HepG2 (cell line): ENCODE data around the gene TNFAIP1. TPM values are rescaled to one million over a fixed set of nuclear protein-coding genes. Genes with fewer than 3 reads are reported as not detected.

Experiments
- ATAD3A ChIP-seq: sonication (generic); formaldehyde crosslinking; IDR thresholded peaks from 2 replicates; pipeline ENCODE4 v1.4.0; 2020; ENCODE audit warnings: missing genetic modification reagents
- ATF3 ChIP-seq: sonication (generic); formaldehyde crosslinking; IDR thresholded peaks from 2 replicates; pipeline ENCODE4 v1.4.0; 2020; ENCODE audit warnings: missing genetic modification reagents
- CHCHD3 ChIP-seq: sonication (generic); formaldehyde crosslinking; IDR thresholded peaks from 2 replicates; pipeline ENCODE4 v1.8.0; 2022; ENCODE audit warnings: mild to moderate bottlenecking, missing genetic modification reagents, moderate library complexity
- DNMT1 ChIP-seq: sonication (generic); formaldehyde crosslinking; IDR thresholded peaks from 2 replicates; pipeline ENCODE4 v1.5.1; 2020; ENCODE audit warnings: mild to moderate bottlenecking, missing genetic modification reagents
- DNMT3B ChIP-seq: conservative IDR thresholded peaks from 2 replicates; pipeline ENCODE4 v1.6.1; 2016; ENCODE audit warnings: missing biosample characterization, control low read depth
- FOSL1 ChIP-seq: sonication (generic); formaldehyde crosslinking; IDR thresholded peaks from 2 replicates; pipeline ENCODE4 v1.9.0; 2021; ENCODE audit warnings: missing genetic modification reagents, borderline replicate concordance
- GPN1 ChIP-seq: sonication (generic); formaldehyde crosslinking; IDR thresholded peaks from 2 replicates; pipeline ENCODE4 v1.5.1; 2020; ENCODE audit warnings: missing genetic modification reagents, borderline replicate concordance
- KMT2B ChIP-seq: IDR thresholded peaks from 2 replicates; pipeline ENCODE4 v1.6.1; 2016; ENCODE audit warnings: missing genetic modification reagents, missing compliant biosample characterization
- MAFF ChIP-seq: IDR thresholded peaks from 2 replicates; pipeline ENCODE4 v1.6.1; 2011; ENCODE audit warnings: low read depth, low read length, improper control_type of control experiment
- NR1H2 ChIP-seq: sonication (generic); formaldehyde crosslinking; IDR thresholded peaks from 2 replicates; pipeline ENCODE4 v1.8.1; 2022; ENCODE audit warnings: low read depth, missing genetic modification reagents, borderline replicate concordance
- POGK ChIP-seq: sonication (generic); formaldehyde crosslinking; conservative IDR thresholded peaks from 2 replicates; pipeline ENCODE4 v1.8.0; 2022; ENCODE audit warnings: mild to moderate bottlenecking, moderate library complexity, missing genetic modification reagents
- RAD21 ChIP-seq: fragments of 450-650 bp; formaldehyde crosslinking; IDR thresholded peaks from 2 replicates; pipeline ENCODE4 v1.5.0; 2020; ENCODE audit warnings: mild to moderate bottlenecking
- RARA ChIP-seq: IDR thresholded peaks from 2 replicates; pipeline ENCODE4 v1.6.1; 2016; ENCODE audit warnings: missing genetic modification reagents, missing compliant biosample characterization
- RARG ChIP-seq: sonication (generic); formaldehyde crosslinking; IDR thresholded peaks from 2 replicates; pipeline ENCODE4 v1.4.0; 2020; ENCODE audit warnings: low read depth, mild to moderate bottlenecking, missing genetic modification reagents
- SMARCC2 ChIP-seq: fragments of 450-650 bp; IDR thresholded peaks from 2 replicates; pipeline ENCODE4 v1.6.1; 2017; ENCODE audit warnings: antibody characterized with exemption, mild to moderate bottlenecking
- SP1 ChIP-seq, 2 experiments: fragments of 450-650 bp in 1 of 2; sonication (generic) in 1 of 2; formaldehyde crosslinking in 1 of 2; IDR thresholded peaks; 2 replicates each; pipeline versions ENCODE4 v1.4.0 to v1.6.1; 2016 to 2020; ENCODE audit warnings: missing genetic modification reagents in 1 of 2
- ZKSCAN1 ChIP-seq: fragments of 150-350 bp; IDR thresholded peaks from 2 replicates; pipeline ENCODE4 v1.6.1; 2014; ENCODE audit warnings: low read length
- ZNF317 ChIP-seq: sonication (generic); formaldehyde crosslinking; IDR thresholded peaks from 2 replicates; pipeline ENCODE4 v1.5.0; 2020; ENCODE audit warnings: mild to moderate bottlenecking, missing genetic modification reagents
- ZNF562 ChIP-seq: sonication (generic); formaldehyde crosslinking; IDR thresholded peaks from 2 replicates; pipeline ENCODE4 v1.8.0; 2022; ENCODE audit warnings: missing genetic modification reagents, borderline replicate concordance
- ZNF720 ChIP-seq: sonication (generic); formaldehyde crosslinking; IDR thresholded peaks from 2 replicates; pipeline ENCODE4 v1.4.0; 2020; ENCODE audit warnings: missing genetic modification reagents
- ZNF788 ChIP-seq: sonication (generic); formaldehyde crosslinking; IDR thresholded peaks from 2 replicates; pipeline ENCODE4 v1.5.0; 2020; ENCODE audit warnings: mild to moderate bottlenecking, missing genetic modification reagents, borderline replicate concordance
- polyA plus RNA-seq, 8 experiments: library from polyadenylated mRNA; depleted of rRNA in 3 of 8; stranded (reverse) in 7 of 8; unstranded in 1 of 8; fragments of >200 nt; fragmentation: Illumina TruSeq in 4 of 8; extraction: Trizol in 4 of 8; gene quantifications; 2 replicates each; pipeline versions ENCODE4 v1.2.1 to v1.2.3, GENCODE V29; 2011 to 2016; ENCODE audit warnings: low read depth in 4 of 8, missing spikeins in 1 of 8, mixed read lengths in 1 of 8; ENCODE audit not compliant: insufficient read depth in 1 of 8
- total RNA-seq, 5 experiments: library from RNA; depleted of rRNA; stranded (reverse); fragments of >200 nt; fragmentation: Illumina TruSeq; extraction: Trizol; gene quantifications; 2 replicates each; pipeline ENCODE4 v1.2.3, GENCODE V29; 2016; ENCODE audit warnings: low read depth in 1 of 5
- TF ChIP-seq, protein P1 (sequence below): sonication (generic); formaldehyde crosslinking; IDR thresholded peaks from 2 replicates; pipeline ENCODE4 v1.5.0; 2020; ENCODE audit warnings: missing genetic modification reagents
- TF ChIP-seq, protein P2 (sequence below): sonication (generic); formaldehyde crosslinking; IDR thresholded peaks from 2 replicates; pipeline ENCODE4 v1.4.0; 2020; ENCODE audit warnings: missing genetic modification reagents, borderline replicate concordance

The TNFAIP1 gene
- total and polyA plus RNA-seq, 2 of the 13 experiments (the other 11 are each of a cell fraction or from before 2014, with no cell fraction given), result 17.5 to 40.6 TPM

- TF ChIP-seq DNMT1 (CRISPR knock-in tag), result no peak; the same call in 1 of the 2 replicates
- TF ChIP-seq POGK, result no peak; the same call in 1 of the 2 replicates
- no peak for TF ChIP-seq NR1H2 (CRISPR knock-in tag)
- peak; percentile 69; the same call in 1 of the 2 replicates for TF ChIP-seq DNMT3B (CRISPR knock-in tag)
- TF ChIP-seq ZNF788 (CRISPR knock-in tag), result peak; percentile 78
- TF ChIP-seq ATF3 (CRISPR knock-in tag), result peak; percentile 20; the same call in 1 of the 2 replicates
- TF ChIP-seq, protein P1, sequence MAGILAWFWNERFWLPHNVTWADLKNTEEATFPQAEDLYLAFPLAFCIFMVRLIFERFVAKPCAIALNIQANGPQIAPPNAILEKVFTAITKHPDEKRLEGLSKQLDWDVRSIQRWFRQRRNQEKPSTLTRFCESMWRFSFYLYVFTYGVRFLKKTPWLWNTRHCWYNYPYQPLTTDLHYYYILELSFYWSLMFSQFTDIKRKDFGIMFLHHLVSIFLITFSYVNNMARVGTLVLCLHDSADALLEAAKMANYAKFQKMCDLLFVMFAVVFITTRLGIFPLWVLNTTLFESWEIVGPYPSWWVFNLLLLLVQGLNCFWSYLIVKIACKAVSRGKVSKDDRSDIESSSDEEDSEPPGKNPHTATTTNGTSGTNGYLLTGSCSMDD (CRISPR knock-in tag), result no peak
- no peak for TF ChIP-seq SMARCC2
- TF ChIP-seq, protein P2, sequence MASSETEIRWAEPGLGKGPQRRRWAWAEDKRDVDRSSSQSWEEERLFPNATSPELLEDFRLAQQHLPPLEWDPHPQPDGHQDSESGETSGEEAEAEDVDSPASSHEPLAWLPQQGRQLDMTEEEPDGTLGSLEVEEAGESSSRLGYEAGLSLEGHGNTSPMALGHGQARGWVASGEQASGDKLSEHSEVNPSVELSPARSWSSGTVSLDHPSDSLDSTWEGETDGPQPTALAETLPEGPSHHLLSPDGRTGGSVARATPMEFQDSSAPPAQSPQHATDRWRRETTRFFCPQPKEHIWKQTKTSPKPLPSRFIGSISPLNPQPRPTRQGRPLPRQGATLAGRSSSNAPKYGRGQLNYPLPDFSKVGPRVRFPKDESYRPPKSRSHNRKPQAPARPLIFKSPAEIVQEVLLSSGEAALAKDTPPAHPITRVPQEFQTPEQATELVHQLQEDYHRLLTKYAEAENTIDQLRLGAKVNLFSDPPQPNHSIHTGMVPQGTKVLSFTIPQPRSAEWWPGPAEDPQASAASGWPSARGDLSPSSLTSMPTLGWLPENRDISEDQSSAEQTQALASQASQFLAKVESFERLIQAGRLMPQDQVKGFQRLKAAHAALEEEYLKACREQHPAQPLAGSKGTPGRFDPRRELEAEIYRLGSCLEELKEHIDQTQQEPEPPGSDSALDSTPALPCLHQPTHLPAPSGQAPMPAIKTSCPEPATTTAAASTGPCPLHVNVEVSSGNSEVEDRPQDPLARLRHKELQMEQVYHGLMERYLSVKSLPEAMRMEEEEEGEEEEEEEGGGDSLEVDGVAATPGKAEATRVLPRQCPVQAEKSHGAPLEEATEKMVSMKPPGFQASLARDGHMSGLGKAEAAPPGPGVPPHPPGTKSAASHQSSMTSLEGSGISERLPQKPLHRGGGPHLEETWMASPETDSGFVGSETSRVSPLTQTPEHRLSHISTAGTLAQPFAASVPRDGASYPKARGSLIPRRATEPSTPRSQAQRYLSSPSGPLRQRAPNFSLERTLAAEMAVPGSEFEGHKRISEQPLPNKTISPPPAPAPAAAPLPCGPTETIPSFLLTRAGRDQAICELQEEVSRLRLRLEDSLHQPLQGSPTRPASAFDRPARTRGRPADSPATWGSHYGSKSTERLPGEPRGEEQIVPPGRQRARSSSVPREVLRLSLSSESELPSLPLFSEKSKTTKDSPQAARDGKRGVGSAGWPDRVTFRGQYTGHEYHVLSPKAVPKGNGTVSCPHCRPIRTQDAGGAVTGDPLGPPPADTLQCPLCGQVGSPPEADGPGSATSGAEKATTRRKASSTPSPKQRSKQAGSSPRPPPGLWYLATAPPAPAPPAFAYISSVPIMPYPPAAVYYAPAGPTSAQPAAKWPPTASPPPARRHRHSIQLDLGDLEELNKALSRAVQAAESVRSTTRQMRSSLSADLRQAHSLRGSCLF (CRISPR knock-in tag), result no peak; the same call in 1 of the 2 replicates
- no peak; the same call in 1 of the 2 replicates for TF ChIP-seq SP1 (IDR thresholded peaks at IDR 0.05)
- TF ChIP-seq SP1 (CRISPR knock-in tag; IDR thresholded peaks at IDR 0.05), result peak; percentile 90
- no peak for TF ChIP-seq RARG (CRISPR knock-in tag)
- TF ChIP-seq MAFF, result no peak
- no peak for TF ChIP-seq ATAD3A (CRISPR knock-in tag)
- TF ChIP-seq RAD21 (CRISPR knock-in tag), result peak; percentile 40; the same call in 1 of the 2 replicates
- TF ChIP-seq KMT2B (CRISPR knock-in tag), result peak; percentile 77
- TF ChIP-seq FOSL1 (CRISPR knock-in tag), result no peak
- TF ChIP-seq ZKSCAN1, result no peak
- TF ChIP-seq ZNF720 (CRISPR knock-in tag), result no peak
- no peak for TF ChIP-seq ZNF317 (CRISPR knock-in tag)
- no peak for TF ChIP-seq RARA (CRISPR knock-in tag)
- TF ChIP-seq ZNF562 (CRISPR knock-in tag), result no peak
- no peak for TF ChIP-seq CHCHD3 (CRISPR knock-in tag)
- TF ChIP-seq GPN1 (CRISPR knock-in tag), result 0 out of 2 replicates have a peak, but pooled peaks have one; percentile 31
These were observed 16.6 kb upstream of the TNFAIP1 start, which contains the start of gene TMEM97 (continued) for GRCh38 chr17:28318759-28319597.
